ENCODE results near the gene PPP2R5D. TPM values are rescaled to one million over a fixed set of nuclear protein-coding genes. Genes with fewer than 3 reads are reported as not detected.

PPP2R5D gene
- total and polyA plus RNA-seq, 2 of the 4 experiments (the other 2 are of a cell fraction), result 55.6 to 68.8 TPM

- Histone ChIP-seq H3K18ac (ENCODE audit: low read depth, low read length) (no peak overlapping the region), H3K79me1 (ENCODE audit: low read depth in 1 of 2, low read length in 2 of 2) (peaks cover 15 to 78% of the 10 kb centered on the region in 2 experiments), H3K9ac (ENCODE audit: low read depth, low read length) (no peak overlapping the region), H2AFZ (replicated peaks; ENCODE audit: low read length, poor library complexity) (no peak overlapping the region), H2AK9ac (replicated peaks; ENCODE audit: low read depth, low read length, poor library complexity) (no peak overlapping the region), H2AK5ac (ENCODE audit: low read depth, low read length) (no peak overlapping the region), H4K5ac (ENCODE audit: low read depth, low read length) (no peak overlapping the region), H4K8ac (ENCODE audit: low read depth in 2 of 2, low read length in 2 of 2) (no peak overlapping the region), H3K27me3 (ENCODE audit: control insufficient read depth, insufficient read depth, low read length) (no peaks in the 10 kb centered on the region), H2BK5ac (ENCODE audit: low read depth, low read length, poor library complexity, severe bottlenecking) (no peak overlapping the region), H3K9me1 (ENCODE audit: insufficient read depth, low read length) (peaks cover 5% of the 10 kb centered on the region), H4K91ac (ENCODE audit: insufficient read depth, low read depth, low read length) (no peak overlapping the region), H3K36me3 (ENCODE audit: control insufficient read depth, insufficient read depth, low read length) (peaks cover 30% of the 10 kb centered on the region), H3K9me3 (ENCODE audit: control insufficient read depth, insufficient read depth, low read length) (no peaks in the 10 kb centered on the region), H3K4ac (ENCODE audit: low read depth, low read length) (no peak overlapping the region), H3K27ac (ENCODE audit: insufficient read depth, low read length) (no peak overlapping the region), H3K23ac (ENCODE audit: low read depth, low read length) (no peak overlapping the region), H3K4me1 (ENCODE audit: control insufficient read depth, insufficient read depth, low read length) (peaks cover 14% of the 10 kb centered on the region), H3K14ac (replicated peaks; ENCODE audit: low read depth, low read length) (no peak overlapping the region), H3K56ac (ENCODE audit: extremely low read depth, insufficient read depth, low read length) (no peak overlapping the region), H2BK120ac (ENCODE audit: low read depth, low read length) (no peak overlapping the region), H3K4me3 (ENCODE audit: insufficient read depth, low read depth, low read length) (no peak overlapping the region), H2BK20ac (ENCODE audit: low read depth, low read length) (no peak overlapping the region), H4K20me1 (ENCODE audit: insufficient read depth, low read length) (peaks cover 5% of the 10 kb centered on the region; the same call in 1 of the 2 replicates), H3K4me2 (ENCODE audit: low read depth, low read length) (no peak overlapping the region), H2BK15ac (ENCODE audit: low read depth, low read length) (no peak overlapping the region)
- CTCF ChIA-PET, result no interaction called here
- intact Hi-C loops (cut with micrococcal nuclease) (no loop called here), in situ Hi-C loops (cut with MboI; ENCODE audit: low sequenced_read_pairs) (no loop called here), dilution Hi-C loops (cut with HindIII; ENCODE audit: low sequenced_read_pairs, unreplicated experiment) (no loop called here)
- no CpG with 5 or more reads among the region's 2 CpGs for WGBS, 2 experiments (ENCODE audit: extremely low coverage in 2 of 2, insufficient read length in 1 of 2)
- TF ChIP-seq MAZ (IDR thresholded peaks at IDR 0.05; ENCODE audit: borderline replicate concordance, low read depth, low read length) (no peak), USF2 (IDR thresholded peaks at IDR 0.05; ENCODE audit: low read depth, low read length) (no peak)
- POLR2A ChIA-PET (ENCODE audit: unreplicated experiment), result no interaction called here
- no TSS peak for BruUV-seq (replicated peaks)
- DNase-seq (no peak), ATAC-seq (ENCODE audit: low read depth) (no peak)
These were observed 34.8 kb downstream of the PPP2R5D start for GRCh38 chr6:43019152-43019551.

Measured in IMR-90 (cell line).